SH-SY5Y (cell line): ENCODE data around the gene MAP2K2.

Experiments
- GATA2 ChIP-seq: IDR thresholded peaks from 2 replicates; pipeline ENCODE4 v1.6.1; 2011; ENCODE audit warnings: mild to moderate bottlenecking, low read depth, low read length
- GATA3 ChIP-seq: IDR thresholded peaks from 2 replicates; pipeline ENCODE4 v1.6.1; 2011; ENCODE audit warnings: low read depth, mild to moderate bottlenecking, low read length, moderate library complexity

DNA sequence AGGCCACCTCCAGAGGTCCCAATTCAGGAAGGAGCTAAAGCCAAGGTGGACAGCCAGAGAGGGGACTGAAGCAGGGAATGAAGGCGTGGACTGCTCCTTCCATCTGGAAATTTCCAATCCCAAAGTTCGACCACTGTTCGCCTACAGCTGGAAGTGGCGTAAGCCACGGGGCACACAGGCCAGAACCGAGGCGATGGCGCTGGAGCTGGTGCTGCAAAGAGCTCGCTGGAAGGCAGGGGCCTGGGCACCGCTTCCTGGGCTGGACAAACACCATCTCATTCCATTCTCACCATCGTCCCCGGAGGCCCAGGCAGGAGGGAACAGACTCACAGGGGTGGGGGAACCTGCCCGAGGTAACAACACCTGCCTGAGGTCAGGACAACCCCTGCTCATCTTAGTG, 4.2 kb downstream of the MAP2K2 start:
- TF ChIP-seq GATA3: no peak
- no peak for TF ChIP-seq GATA2
